Left ventricle myocardium inferior (tissue), 1 donor: Measurements from ENCODE around the gene BCAR3. TPM values are rescaled to one million over a fixed set of nuclear protein-coding genes. Genes with fewer than 3 reads are reported as not detected.
"Not testable (repeated sequence)": the region's sequence is repeated elsewhere in the genome, so short reads cannot be mapped to it uniquely, and the experiment has no call there.

Experiments
- DNase-seq: peaks from one replicate; pipeline ENCODE4 v3.0.0-alpha.2; 2020
- H3K27ac ChIP-seq: fragments of 200-600 bp; replicated peaks from 2 replicates; pipeline ENCODE4 v1.8.0; 2021
- H3K27me3 ChIP-seq: fragments of 200-600 bp; 2 replicates; pipeline ENCODE4 v1.8.0; 2021; ENCODE audit warnings: low read depth
- H3K36me3 ChIP-seq: fragments of 200-600 bp; 2 replicates; pipeline ENCODE4 v1.8.0; 2021
- H3K4me1 ChIP-seq: fragments of 200-600 bp; 2 replicates; pipeline ENCODE4 v1.8.0; 2021
- H3K4me3 ChIP-seq: fragments of 200-600 bp; 2 replicates; pipeline ENCODE4 v1.8.0; 2021; ENCODE audit warnings: mild to moderate bottlenecking, moderate library complexity
- H3K9me3 ChIP-seq: fragments of 200-600 bp; replicated peaks from 2 replicates; pipeline ENCODE4 v1.8.0; 2021
- CTCF ChIP-seq: fragments of 200-600 bp; IDR thresholded peaks from 2 replicates; pipeline ENCODE4 v1.8.0; 2021; ENCODE audit warnings: antibody characterized with exemption, mild to moderate bottlenecking, borderline replicate concordance
- intact Hi-C: fragments of 100-400 bp; cut with micrococcal nuclease; formaldehyde crosslinking; loops from one replicate; pipeline ENCODE4 v1.11.0; 2022
- total RNA-seq: library from RNA; stranded (reverse); fragmentation: NEBNext Ultra II Directional; extraction: Animal tissue kit (Norgen Biotek cat#: 25700); gene quantifications from one replicate; pipeline ENCODE4 v1.2.1, GENCODE V29; 2021
- donor health status: DM: no; HTN: yes; CAD: no; lungs with severe emphysema.

The BCAR3 gene
- total RNA-seq, 1 donor from 2014 or later: 23.5 TPM

DNA sequence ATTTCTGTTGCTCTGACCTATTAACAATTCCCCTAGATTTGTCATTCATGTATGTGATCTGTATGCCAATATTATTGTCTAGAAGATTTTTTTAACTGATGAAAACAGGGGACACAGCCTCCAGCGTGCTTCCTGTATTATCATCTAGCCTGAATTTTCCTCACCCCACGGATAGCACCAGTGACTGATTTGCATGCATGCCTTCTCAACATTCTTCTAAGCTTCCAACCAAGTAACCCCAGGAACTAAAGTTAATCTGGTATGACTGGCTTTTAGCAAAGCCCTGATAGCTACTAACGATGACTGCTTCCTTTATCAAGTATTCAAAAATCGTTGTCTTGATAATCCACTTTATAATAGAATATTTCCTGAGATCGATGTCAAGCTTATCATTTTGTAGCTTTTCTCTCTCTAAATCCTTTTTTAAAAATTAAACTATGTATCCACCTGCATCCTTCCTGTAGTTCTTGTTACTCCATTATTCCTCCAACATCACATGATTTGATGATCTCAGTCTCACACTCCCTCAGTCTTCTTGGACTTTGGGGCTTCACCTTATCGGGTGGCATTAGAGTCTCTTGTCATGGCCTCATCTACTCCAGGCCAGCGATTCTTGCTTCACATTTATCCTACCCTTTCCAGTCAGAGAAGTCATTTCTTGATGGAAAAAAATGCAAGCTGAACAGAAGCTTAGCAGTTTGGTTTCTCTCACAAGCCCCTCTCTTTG lies 19.0 kb downstream of the BCAR3 start:
- H3K9me3 ChIP-seq: no peaks in the 10 kb centered on the region
- intact Hi-C loops: no loop called here
- H3K27ac ChIP-seq: peak overlapping the region; percentile 65
- no peaks in the 10 kb centered on the region for H3K27me3 ChIP-seq
- peaks cover 81% of the 10 kb centered on the region for H3K4me1 ChIP-seq
- no peak overlapping the region for H3K4me3 ChIP-seq
- no peaks in the 10 kb centered on the region for H3K36me3 ChIP-seq
- no peak for DNase-seq
- TF ChIP-seq CTCF: no peak

GRCh38 chr1:93661829-93662474 lies 19.7 kb downstream of the BCAR3 start:
- Histone ChIP-seq H3K4me1 (peaks cover 74% of the 10 kb centered on the region), H3K27ac (peak overlapping the region; percentile 65), H3K9me3 (no peaks in the 10 kb centered on the region), H3K27me3 (no peaks in the 10 kb centered on the region), H3K4me3 (no peak overlapping the region), H3K36me3 (no peaks in the 10 kb centered on the region)
- no peak for DNase-seq
- no peak for TF ChIP-seq CTCF
- intact Hi-C loops: no loop called here

DNA sequence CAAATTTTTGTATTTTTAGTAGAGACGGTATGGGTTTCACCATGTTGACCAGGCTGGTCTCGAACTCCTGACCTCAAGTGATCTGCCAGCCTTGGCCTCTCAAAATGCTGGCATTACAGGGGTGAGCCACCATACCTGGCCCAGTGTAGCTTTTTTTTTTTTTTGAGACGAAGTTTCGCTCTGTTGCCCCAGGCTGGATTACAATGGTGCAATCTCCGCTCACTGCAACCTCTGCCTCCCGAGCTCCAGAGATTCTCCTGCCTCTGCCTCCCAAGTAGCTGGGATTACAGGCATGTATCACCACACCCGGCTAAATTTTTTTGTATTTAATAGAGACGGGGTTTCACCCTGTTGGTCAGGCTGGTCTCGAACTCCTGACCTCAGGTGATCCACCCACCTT lies 20.3 kb downstream of the BCAR3 start:
- H3K4me3 ChIP-seq, intact Hi-C loops, DNase-seq, H3K27me3 ChIP-seq, H3K9me3 ChIP-seq, H3K36me3 ChIP-seq: not testable (repeated sequence)
- H3K4me1 ChIP-seq: peaks cover 73% of the 10 kb centered on the region
- H3K27ac ChIP-seq: peak overlapping the region; percentile 65

DNA sequence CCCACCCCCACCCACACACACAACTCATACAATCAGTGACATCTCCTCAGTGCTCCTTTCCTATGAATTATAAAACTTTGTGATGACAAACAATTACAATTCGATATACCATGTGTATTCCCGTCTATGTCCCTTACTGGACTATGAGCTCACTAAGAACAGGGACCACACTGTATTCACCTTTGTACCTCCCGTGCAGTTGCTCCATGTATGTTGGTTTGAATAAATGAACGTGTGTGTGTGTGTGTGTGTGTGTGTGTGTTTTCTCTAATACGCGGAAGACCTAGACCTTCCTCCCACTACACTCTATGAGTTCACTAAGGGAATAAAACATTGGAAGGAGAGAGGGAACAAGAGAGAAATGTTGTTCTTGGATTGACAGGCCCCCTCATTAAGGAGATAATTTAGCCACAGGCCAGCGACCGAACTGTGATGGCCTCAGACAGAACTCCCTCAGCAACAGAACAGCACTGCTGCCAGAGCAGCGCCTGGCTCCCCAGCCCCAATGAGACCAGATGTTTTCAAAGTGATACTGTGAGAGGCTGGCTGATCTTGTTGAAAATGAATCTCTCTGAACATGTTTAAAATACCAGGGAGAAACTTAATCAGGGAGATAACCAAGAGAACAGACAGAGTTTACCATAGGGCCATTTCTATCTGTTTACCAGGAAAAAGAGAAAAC lies 21.7 kb downstream of the BCAR3 start:
- DNase-seq: peak; percentile 53
- intact Hi-C loops: no loop called here
- no peak overlapping the region for H3K4me3 ChIP-seq
- peak overlapping the region; percentile 40 for H3K27ac ChIP-seq
- H3K36me3 ChIP-seq: peaks cover 1% of the 10 kb centered on the region
- TF ChIP-seq CTCF: no peak
- H3K9me3 ChIP-seq: no peaks in the 10 kb centered on the region
- H3K4me1 ChIP-seq: peaks cover 59% of the 10 kb centered on the region
- no peaks in the 10 kb centered on the region for H3K27me3 ChIP-seq

DNA sequence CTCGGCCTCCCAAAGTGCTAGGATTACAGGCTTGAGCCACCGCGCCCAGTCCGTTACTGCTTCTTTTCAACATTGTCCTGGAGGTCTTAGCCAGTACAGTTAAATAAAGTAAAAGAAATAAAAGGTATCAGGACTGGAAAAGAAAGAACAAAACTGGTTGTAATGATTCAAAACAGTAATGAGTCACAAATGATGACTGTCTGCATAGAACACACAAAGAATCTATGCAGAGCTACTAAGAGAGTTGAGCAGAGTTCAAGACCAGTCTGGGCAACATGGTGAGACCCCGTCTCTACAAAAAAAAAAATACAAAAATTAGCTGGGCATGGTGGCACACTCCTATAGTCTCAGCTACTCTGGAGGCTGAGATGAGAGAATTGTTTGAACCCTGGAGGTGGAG lies 23.4 kb downstream of the BCAR3 start:
- no peak for DNase-seq
- intact Hi-C loops: no loop called here
- Histone ChIP-seq H3K9me3 (no peaks in the 10 kb centered on the region), H3K36me3 (peaks cover 5% of the 10 kb centered on the region), H3K4me1 (peaks cover 41% of the 10 kb centered on the region), H3K27me3 (no peaks in the 10 kb centered on the region), H3K27ac (no peak overlapping the region), H3K4me3 (no peak overlapping the region)
- TF ChIP-seq CTCF: no peak

GRCh38 chr1:93656491-93656890 lies 25.1 kb downstream of the BCAR3 start:
- no peak overlapping the region for H3K4me3 ChIP-seq
- no peak for TF ChIP-seq CTCF
- no peaks in the 10 kb centered on the region for H3K9me3 ChIP-seq
- H3K27ac ChIP-seq: no peak overlapping the region
- no peaks in the 10 kb centered on the region for H3K27me3 ChIP-seq
- DNase-seq: no peak
- intact Hi-C loops: no loop called here
- peaks cover 5% of the 10 kb centered on the region for H3K36me3 ChIP-seq
- peaks cover 33% of the 10 kb centered on the region for H3K4me1 ChIP-seq
